Measurements from ENCODE around the gene SOCS1.

DNA sequence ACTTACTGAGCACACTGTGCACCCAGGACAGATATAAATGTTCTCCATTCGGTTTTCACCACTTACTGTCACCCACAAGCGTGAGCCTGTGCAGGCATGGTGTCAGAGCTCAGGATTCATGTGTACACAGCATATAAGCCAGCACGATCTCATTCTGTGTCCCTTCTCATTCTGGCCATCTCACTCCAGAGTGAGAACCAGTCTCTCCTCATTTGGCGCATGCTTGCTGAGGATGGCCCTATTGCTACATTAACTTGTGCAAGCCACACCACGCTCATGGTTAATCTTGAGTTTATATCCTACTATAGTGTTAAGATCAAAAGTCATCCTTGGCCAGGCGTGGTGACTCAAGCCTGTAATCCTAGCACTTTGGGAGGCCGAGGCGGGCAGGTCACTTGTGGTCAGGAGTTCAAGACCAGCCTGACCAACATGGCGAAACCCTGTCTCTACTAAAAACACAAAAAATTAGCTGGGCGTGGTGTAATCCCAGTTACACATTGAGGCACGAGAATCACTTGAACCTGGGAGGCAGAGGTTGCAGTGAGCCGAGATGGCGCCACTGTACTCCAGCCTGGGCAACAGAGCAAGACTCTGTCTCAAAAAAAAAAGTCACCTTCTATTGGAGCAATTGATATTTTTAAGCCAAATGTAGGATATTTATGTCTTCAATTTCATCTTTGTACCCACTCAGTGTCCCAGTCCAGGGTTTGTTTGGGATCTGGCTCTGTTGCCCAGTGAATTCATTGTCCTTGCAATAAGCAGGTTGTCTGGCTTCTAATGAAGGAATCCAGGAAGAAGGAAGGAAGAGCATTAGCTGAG lies 20.9 kb downstream of the SOCS1 start:
- TF ChIP-seq BRD4 (IDR thresholded peaks at IDR 0.05) (no peak), GABPA (tag; conservative IDR thresholded peaks at IDR 0.05; ENCODE audit: low read depth) (no peak; the same call in 1 of the 2 replicates), MEF2D (tag; conservative IDR thresholded peaks at IDR 0.05; ENCODE audit: low read depth) (no peak), BCL6 (CRISPR knock-in tag; IDR thresholded peaks at IDR 0.05) (no peak), RFX5 (IDR thresholded peaks at IDR 0.05; ENCODE audit: low read depth, low read length) (no peak)
- TF ChIP-seq, protein P1, sequence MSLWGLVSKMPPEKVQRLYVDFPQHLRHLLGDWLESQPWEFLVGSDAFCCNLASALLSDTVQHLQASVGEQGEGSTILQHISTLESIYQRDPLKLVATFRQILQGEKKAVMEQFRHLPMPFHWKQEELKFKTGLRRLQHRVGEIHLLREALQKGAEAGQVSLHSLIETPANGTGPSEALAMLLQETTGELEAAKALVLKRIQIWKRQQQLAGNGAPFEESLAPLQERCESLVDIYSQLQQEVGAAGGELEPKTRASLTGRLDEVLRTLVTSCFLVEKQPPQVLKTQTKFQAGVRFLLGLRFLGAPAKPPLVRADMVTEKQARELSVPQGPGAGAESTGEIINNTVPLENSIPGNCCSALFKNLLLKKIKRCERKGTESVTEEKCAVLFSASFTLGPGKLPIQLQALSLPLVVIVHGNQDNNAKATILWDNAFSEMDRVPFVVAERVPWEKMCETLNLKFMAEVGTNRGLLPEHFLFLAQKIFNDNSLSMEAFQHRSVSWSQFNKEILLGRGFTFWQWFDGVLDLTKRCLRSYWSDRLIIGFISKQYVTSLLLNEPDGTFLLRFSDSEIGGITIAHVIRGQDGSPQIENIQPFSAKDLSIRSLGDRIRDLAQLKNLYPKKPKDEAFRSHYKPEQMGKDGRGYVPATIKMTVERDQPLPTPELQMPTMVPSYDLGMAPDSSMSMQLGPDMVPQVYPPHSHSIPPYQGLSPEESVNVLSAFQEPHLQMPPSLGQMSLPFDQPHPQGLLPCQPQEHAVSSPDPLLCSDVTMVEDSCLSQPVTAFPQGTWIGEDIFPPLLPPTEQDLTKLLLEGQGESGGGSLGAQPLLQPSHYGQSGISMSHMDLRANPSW (CRISPR knock-in tag; IDR thresholded peaks at IDR 0.05): no peak

All from K562 (cell line).